Nephron (organoid): ENCODE results near the gene MSI2.

Source experiments
- H3K27ac Mint-ChIP-seq, 3 experiments: 2 replicates each; pipeline ENCODE4 v1.8.0; 2020; ENCODE audit warnings: mixed read lengths in 3 of 3, mild to moderate bottlenecking in 2 of 3, moderate library complexity in 1 of 3
- H3K27me3 Mint-ChIP-seq: 2 replicates; pipeline ENCODE4 v1.8.0; 2021; ENCODE audit warnings: low read depth, mild to moderate bottlenecking, moderate library complexity, mixed read lengths
- H3K36me3 Mint-ChIP-seq: 2 replicates; pipeline ENCODE4 v1.8.0; 2020; ENCODE audit warnings: low read depth, mixed read lengths
- H3K4me1 Mint-ChIP-seq: 2 replicates; pipeline ENCODE4 v1.8.0; 2020; ENCODE audit warnings: mixed read lengths
- H3K4me3 Mint-ChIP-seq, 3 experiments: 2 replicates each; pipeline ENCODE4 v1.8.0; 2020; ENCODE audit warnings: mild to moderate bottlenecking in 3 of 3, mixed read lengths in 3 of 3, moderate library complexity in 2 of 3
- H3K9me3 Mint-ChIP-seq: 2 replicates; pipeline ENCODE4 v1.8.0; 2020; ENCODE audit warnings: mixed read lengths
- TF ChIP-seq, protein P1 (sequence below), 3 experiments: fragments of 200-600 bp; sonication (generic); IDR thresholded peaks; one replicate each; pipeline ENCODE4 v1.5.0; 2021; ENCODE audit warnings: antibody characterized with exemption in 3 of 3; ENCODE audit not compliant: unreplicated experiment in 3 of 3

The MSI2 gene

DNA sequence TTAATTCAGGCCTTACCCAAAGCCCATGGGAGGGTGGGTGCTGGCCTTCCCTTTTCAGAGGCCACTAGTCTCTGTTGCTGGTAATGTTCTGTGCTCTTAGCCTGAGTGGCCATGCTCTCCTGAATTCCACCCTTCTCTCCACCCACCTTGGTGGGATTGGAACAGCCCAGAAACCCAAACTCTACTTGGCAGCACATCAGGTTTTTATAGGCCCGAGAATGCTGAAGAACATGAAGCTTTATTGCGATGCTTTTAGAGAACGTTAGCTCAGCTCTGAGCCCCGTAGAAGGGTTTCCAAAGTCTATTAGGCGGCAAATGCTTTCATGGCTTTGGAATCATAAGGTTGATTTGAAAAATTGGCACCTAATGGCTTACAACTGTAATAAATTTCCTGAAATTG lies 209.3 kb downstream of the MSI2 start:
- TF ChIP-seq, protein P1, sequence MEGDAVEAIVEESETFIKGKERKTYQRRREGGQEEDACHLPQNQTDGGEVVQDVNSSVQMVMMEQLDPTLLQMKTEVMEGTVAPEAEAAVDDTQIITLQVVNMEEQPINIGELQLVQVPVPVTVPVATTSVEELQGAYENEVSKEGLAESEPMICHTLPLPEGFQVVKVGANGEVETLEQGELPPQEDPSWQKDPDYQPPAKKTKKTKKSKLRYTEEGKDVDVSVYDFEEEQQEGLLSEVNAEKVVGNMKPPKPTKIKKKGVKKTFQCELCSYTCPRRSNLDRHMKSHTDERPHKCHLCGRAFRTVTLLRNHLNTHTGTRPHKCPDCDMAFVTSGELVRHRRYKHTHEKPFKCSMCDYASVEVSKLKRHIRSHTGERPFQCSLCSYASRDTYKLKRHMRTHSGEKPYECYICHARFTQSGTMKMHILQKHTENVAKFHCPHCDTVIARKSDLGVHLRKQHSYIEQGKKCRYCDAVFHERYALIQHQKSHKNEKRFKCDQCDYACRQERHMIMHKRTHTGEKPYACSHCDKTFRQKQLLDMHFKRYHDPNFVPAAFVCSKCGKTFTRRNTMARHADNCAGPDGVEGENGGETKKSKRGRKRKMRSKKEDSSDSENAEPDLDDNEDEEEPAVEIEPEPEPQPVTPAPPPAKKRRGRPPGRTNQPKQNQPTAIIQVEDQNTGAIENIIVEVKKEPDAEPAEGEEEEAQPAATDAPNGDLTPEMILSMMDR (IDR thresholded peaks at IDR 0.05; ENCODE audit: unreplicated experiment in 3 of 3): no peak
- H3K4me1 Mint-ChIP-seq: peaks cover 53% of the 10 kb centered on the region
- H3K36me3 Mint-ChIP-seq: peaks cover 11% of the 10 kb centered on the region
- H3K4me3 Mint-ChIP-seq: no peak overlapping the region
- peaks cover 93% of the 10 kb centered on the region for H3K27me3 Mint-ChIP-seq
- no peaks in the 10 kb centered on the region for H3K9me3 Mint-ChIP-seq
- H3K27ac Mint-ChIP-seq: peak overlapping the region; percentile 0 to 98 (median 67)

DNA sequence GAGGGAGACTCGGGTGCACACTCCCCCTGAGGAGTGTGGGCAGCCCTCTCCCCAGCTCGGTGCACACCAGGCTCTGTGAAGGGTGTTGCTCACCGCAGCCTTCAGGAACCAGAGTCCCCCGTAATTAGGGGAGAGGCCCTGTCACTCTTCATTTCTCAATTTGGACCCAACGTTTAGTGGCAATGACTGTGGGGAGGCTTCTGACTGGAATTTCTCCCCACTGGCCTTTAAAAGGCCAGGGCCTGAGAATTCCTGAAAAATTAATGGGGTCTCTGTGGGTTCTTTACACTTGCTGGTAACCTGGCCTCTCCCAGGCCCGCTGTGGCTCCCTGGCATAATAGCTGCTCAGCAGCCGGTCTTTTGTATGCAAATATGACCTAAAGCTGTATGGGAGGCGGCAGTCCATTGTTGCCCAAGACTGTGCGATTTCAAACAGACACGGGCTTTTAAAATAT lies 209.7 kb downstream of the MSI2 start:
- H3K4me1 Mint-ChIP-seq: peaks cover 53% of the 10 kb centered on the region
- H3K27me3 Mint-ChIP-seq: peaks cover 93% of the 10 kb centered on the region
- TF ChIP-seq, protein P1 (IDR thresholded peaks at IDR 0.05; ENCODE audit: unreplicated experiment in 3 of 3): no peak
- H3K9me3 Mint-ChIP-seq: no peaks in the 10 kb centered on the region
- no peak overlapping the region for H3K4me3 Mint-ChIP-seq
- peak overlapping the region; percentile 0 to 67 (median 21) for H3K27ac Mint-ChIP-seq
- H3K36me3 Mint-ChIP-seq: peaks cover 11% of the 10 kb centered on the region

DNA sequence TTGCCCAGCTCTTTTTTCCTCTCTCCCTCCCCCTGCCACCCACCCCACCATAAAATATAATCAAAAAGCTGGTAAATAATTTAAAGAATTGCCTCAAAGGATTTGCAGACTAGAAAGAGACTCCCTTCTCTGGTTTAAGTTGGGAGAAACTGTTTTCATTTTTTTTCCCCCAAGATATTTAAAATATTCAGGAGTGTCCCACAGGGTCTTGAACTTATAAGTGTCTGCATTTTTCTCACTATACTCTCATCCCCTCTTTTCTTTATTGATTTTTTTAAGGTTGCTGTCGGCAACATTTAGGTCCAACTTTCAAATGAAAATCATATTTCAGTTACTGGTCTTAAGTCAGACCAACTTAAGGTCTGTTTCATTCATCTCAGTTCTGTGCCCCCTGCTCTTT lies 210.2 kb downstream of the MSI2 start:
- H3K4me1 Mint-ChIP-seq: peaks cover 55% of the 10 kb centered on the region
- peak overlapping the region; percentile 0 to 67 (median 21) for H3K27ac Mint-ChIP-seq
- no peak overlapping the region for H3K4me3 Mint-ChIP-seq
- H3K27me3 Mint-ChIP-seq: peaks cover 96% of the 10 kb centered on the region
- H3K9me3 Mint-ChIP-seq: no peaks in the 10 kb centered on the region
- TF ChIP-seq, protein P1 (IDR thresholded peaks at IDR 0.05; ENCODE audit: unreplicated experiment in 3 of 3): no peak
- H3K36me3 Mint-ChIP-seq: peaks cover 11% of the 10 kb centered on the region

DNA sequence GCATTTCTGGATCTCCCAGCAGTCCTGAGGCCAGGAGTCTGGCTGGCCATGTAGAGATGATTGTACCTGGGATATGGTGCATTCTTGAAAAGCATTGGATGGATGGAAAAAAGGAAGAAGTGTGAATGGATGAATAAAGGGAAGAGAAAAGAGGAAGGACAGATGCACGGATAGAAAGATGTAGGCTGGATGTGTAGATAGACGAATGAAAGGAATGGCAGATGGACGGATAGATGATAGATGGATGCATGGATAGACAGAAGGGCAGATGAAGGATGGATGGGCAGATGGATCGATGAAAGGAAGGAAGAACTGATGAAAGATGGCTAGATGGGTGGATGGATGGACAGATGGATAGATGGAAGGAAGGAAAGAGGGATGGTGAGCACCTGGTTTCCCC lies 210.9 kb downstream of the MSI2 start:
- peak overlapping the region in 1 of 3 experiments; percentile 1 for H3K4me3 Mint-ChIP-seq
- peaks cover 96% of the 10 kb centered on the region for H3K27me3 Mint-ChIP-seq
- TF ChIP-seq, protein P1 (IDR thresholded peaks at IDR 0.05; ENCODE audit: unreplicated experiment in 3 of 3): no peak
- peaks cover 5% of the 10 kb centered on the region for H3K36me3 Mint-ChIP-seq
- H3K27ac Mint-ChIP-seq: peak overlapping the region; percentile 0 to 67 (median 21)
- H3K9me3 Mint-ChIP-seq: no peaks in the 10 kb centered on the region
- H3K4me1 Mint-ChIP-seq: peaks cover 56% of the 10 kb centered on the region

DNA sequence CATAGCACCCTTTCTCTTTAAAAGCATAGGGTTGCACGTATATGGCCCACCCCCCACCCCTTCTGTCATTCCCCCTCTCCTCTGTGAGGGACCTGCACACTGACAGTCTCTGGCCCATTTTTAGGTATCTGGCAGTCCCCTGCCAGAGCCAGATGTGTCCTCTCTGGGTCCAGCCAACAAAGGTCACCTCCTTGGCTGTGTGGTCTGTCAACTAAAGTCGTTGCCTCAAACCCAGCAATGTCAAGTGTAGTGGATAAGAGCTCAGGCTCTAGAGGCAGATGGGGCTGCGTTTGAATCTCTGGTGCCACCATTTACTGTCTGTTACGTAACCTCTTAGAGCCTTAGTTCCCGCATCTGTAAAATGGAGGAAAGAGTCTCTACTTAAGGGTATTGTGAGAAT lies 211.5 kb downstream of the MSI2 start:
- Mint-ChIP-seq H3K36me3 (peaks cover 4% of the 10 kb centered on the region), H3K27ac (no peak overlapping the region), H3K4me1 (peaks cover 56% of the 10 kb centered on the region), H3K27me3 (peaks cover 92% of the 10 kb centered on the region), H3K4me3 (no peak overlapping the region), H3K9me3 (no peaks in the 10 kb centered on the region)
- TF ChIP-seq, protein P1 (IDR thresholded peaks at IDR 0.05; ENCODE audit: unreplicated experiment in 3 of 3): no peak
